ENCODE measurements around the gene GTF2H2C.
"Not testable (repeated sequence)": the region's sequence is repeated elsewhere in the genome, so short reads cannot be mapped to it uniquely, and the experiment has no call there.

Gene GTF2H2C

GRCh38 chr5:69559908-69560330 is at the start of gene GTF2H2C:
TSS of gene GTF2H2C (plus strand) at chr5:69560191. CDS start at chr5:69565133, 4,942 bp downstream.
- not testable (repeated sequence) for FAIRE-seq

DNA sequence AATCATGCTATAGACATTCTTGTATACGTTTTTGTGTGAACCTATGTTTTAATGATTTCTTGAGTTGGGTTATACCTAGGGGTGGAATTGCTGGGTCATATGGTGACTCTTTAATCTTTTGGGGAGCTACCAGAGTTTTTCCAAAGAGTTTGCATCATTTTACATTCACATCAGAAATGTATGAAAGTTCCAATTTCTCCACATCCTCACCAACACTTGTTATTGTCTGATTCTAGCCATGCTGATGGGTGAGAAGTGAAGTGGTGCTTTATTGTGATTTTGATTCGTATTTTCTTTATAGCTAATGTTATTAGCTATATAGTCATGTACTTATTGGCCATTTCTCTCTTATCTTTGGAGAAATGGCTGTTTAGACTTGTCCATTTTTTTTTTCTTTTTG is 49.3 kb upstream of the GTF2H2C start:
- FAIRE-seq: no peak

- no peak for FAIRE-seq
These were observed 47.2 kb upstream of the GTF2H2C start for GRCh38 chr5:69512740-69513260.

- FAIRE-seq: not testable (repeated sequence)
These were observed 44.4 kb upstream of the GTF2H2C start for GRCh38 chr5:69515570-69515969.

DNA sequence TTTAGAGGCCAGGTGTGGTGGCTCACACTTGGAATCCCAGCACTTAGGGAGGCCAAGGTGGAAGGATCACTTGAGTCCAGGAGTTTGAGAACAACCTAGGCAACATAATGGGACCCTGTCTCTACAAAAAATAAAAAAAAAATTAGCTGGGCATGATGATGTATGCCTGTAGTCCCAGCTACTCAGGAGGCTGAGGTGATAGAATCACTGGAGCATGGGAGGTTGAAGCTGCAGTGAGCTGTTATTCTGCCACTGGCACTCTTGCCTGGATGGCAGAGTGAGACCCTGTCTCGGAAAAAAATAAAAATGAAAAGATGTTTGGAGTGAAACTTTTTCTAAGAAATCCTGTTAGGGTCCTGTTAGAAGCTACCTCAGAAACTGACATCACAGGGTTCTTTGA is 43.2 kb upstream of the GTF2H2C start:
- no peak for FAIRE-seq

DNA sequence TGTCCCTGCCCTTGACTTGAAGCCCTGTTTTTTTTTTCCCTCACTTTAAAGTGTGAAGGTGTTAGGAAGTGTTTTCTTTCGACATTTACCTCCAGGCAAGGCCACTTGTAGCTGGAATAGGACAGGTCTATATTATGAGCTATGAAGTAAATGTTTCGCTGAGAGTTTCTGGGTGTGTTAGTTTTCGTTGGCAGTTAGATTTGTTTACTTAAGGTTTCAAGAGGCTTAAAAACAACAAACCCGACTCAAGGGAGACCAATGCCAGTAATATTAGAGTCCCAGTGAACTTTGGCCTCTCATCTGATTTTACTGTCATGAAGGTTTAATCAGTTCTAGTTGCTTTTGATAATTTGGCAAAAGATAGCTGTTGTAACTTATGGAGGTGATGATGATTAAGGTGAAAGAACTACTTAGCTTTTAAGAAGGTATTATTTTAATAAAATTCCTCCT is 42.2 kb upstream of the GTF2H2C start:
- FAIRE-seq: no peak

GRCh38 chr5:69519285-69519684 is 40.7 kb upstream of the GTF2H2C start:
- FAIRE-seq: no peak

DNA sequence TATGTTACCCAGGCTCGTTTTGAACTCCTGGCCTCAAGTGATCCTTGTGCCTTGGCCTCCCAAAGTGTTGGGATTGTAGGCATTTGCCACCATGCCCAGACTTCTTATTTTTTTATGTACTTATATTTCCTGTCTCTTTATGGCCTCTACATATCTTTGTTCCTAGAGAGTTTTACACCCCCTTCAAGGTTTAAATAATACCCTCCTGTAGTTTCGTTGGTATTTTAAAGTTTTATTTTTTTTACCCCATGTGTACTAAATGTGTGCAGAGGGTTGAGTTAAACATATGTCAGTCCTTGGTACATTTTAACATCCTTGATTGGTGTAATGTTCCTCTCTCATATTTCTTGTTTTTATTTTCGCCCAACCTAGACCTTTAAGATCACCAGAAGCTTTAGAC is 38.0 kb upstream of the GTF2H2C start:
- FAIRE-seq: no peak

DNA sequence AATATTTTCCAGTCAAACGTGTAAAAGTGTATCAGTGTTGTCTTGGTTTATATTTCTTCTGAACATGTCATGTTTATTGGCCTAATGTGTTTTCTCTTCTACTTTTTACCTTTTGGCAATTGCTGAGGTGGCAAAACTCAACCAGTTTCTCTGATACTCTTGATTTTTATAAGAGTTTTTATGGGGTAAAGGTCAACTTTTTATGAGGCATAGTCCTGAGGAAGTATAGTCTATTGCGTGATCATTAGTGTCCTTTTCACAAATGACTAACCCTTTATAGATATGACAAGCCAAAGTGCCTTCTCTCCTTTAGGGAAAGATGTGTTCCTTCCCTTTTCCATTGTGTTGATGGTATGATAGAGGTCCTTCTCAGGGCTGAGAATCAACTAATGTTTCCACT is 34.5 kb upstream of the GTF2H2C start:
- no peak for FAIRE-seq

- no peak for FAIRE-seq
These were observed 33.3 kb upstream of the GTF2H2C start for GRCh38 chr5:69526660-69527059.

DNA sequence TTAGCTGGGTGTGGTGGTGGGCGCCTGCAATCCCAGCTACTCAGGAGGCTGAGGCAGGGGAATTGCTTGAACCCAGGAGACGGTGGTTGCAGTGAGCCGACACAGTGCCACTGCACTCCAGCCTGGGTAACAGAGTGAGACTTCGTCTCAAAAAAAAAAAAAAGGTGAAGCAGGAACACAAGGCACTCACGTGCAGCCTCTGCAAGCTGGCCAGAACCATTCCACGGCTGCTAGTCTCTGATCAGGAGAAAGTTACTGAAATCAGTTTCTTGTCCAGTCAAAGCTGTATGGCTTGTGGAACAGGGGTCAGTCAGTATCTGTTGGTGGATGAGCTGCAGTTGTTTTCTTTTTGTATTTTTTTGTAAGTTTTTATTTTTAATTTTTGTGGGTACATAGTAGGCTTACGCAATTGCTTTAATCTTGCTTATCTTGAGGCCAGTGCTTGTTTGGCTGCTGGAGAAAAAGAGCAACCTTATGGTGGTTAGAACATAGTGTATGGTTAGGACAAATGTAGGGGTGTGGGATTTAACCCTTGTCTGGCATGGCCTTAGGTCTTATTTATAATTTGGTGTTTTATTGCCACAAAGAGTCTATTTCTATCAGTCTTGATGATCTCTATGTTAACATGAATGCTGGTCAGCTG is 32.7 kb upstream of the GTF2H2C start:
- FAIRE-seq: no peak

GRCh38 chr5:69528035-69528434 is 32.0 kb upstream of the GTF2H2C start:
- no peak for FAIRE-seq

DNA sequence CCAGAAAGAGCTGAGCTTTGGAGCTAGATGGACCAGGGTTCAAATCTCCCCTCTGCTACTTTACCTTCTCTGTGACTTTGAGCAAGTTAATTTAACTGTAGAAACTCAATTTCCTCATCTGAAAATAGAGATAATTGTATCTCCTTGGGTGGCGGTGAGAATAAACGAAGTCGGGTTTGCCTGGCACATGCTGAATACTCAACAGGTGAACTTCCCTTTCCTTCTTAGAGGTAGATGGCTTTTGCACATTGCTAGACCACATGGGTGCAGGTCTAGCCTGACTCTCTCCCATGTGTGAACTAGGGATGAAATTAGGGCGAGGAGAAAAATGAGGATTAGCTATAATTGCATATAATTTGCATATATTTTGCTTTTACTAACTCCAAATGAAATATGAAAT is 31.4 kb upstream of the GTF2H2C start:
- FAIRE-seq: no peak

- no peak for FAIRE-seq
These were observed 29.2 kb upstream of the GTF2H2C start for GRCh38 chr5:69530561-69531405.

GRCh38 chr5:69531406-69531801 is 28.6 kb upstream of the GTF2H2C start:
- no peak for FAIRE-seq

DNA sequence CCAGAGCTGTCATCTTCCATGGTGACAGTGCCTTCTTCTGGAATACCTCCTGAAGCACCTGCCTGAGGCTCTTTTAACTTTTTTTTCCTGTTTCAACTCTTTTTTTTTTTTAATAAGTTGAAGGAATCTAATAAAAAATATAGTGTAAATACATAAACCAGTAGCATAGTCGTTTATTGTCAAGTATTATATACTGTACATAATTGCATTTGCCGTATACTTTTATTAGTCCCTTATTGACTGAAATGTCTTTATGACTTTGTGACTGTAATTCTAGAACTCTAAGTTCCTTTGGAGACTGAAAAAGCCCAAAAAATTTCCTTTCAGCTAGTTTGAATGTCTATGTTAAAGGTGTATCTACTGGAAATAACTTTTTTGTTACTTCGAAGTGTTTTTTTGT is 22.1 kb upstream of the GTF2H2C start:
- not testable (repeated sequence) for FAIRE-seq

DNA sequence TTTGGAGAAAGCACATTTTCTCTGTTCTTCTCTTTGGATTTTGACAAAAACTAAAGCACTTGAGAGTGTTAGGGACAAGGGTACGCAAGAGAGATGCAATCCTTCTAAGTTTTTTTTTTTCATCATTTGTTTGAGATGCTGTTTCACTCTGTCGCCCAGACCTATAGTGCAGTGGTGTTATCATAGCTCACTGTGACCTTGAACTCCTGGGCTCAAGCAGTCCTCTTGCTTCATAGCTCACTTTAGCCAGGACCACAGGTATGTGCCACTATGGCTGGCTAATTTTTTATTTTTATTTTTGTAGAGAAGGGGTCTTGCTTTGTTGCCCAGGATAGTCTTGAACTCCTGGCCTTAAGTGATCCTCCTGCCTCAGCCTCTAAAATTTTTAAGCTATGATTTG is 21.3 kb upstream of the GTF2H2C start:
- not testable (repeated sequence) for FAIRE-seq

DNA sequence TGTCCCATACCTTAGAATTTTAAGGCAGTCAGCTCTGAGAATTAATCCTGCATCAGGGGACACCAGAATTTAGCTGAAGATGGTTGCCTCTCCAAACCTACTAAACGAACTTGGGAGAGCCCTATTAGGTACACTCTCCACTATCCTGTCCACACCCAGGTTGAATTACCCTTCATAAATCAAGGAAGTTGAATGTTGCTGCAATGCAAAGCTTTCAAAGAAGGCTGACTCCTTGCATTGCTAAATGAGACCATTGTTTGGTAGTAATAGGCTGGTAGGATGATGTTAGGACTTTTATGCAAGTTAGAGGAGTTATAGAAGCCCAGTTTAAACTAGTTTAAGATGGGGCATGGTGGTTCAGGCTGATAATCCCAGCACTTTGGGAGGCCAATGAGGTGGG is 18.6 kb upstream of the GTF2H2C start:
- FAIRE-seq: not testable (repeated sequence)

- not testable (repeated sequence) for FAIRE-seq
These were observed 17.0 kb upstream of the GTF2H2C start for GRCh38 chr5:69542838-69543618.

DNA sequence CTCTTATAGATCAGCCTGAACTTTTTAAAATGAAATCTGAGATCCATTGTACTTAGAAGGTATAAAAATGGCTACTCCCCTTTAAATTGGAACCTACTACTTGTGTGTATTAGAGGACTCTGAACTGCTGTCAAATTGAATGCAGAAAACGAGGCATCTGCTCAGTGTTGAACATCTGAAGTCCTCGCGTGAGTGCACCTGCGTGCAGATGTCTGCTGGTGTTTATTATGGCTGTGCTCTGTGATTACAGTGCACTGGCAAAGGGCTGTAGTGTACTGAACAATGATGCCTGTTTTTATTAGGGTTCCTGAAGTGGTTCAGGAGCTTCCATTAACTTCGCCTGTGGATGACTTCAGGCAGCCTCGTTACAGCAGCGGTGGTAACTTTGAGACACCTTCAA is 15.4 kb upstream of the GTF2H2C start:
- FAIRE-seq: not testable (repeated sequence)

- not testable (repeated sequence) for FAIRE-seq
These were observed 818 bp downstream of the GTF2H2C start for GRCh38 chr5:69560587-69561431.

- not testable (repeated sequence) for FAIRE-seq
These were observed 6.2 kb downstream of the GTF2H2C start for GRCh38 chr5:69566172-69566571.
